CD14-positive monocyte (primary cell): ENCODE results near the gene TEKTIP1. TPM values are rescaled to one million over a fixed set of nuclear protein-coding genes. Genes with fewer than 3 reads are reported as not detected.

ENCODE experiments used
- DNase-seq, 3 donors: peaks; one replicate each; pipeline ENCODE4 v3.0.0-alpha.2; 2011 to 2022
- H2AFZ ChIP-seq: 2 replicates; pipeline ENCODE4 v1.6.0; 2012; ENCODE audit warnings: mild to moderate bottlenecking, low read depth, low read length, inconsistent platforms; ENCODE audit not compliant: insufficient read depth, poor library complexity, severe bottlenecking
- H3K27ac ChIP-seq, 2 donors: 1 replicate in 1 of 2; 2 replicates in 1 of 2; pipeline ENCODE4 v1.5.1; 2012 to 2013; ENCODE audit warnings: low read length in 2 of 2, control low read depth in 1 of 2, inconsistent platforms in 1 of 2, low read depth in 1 of 2, mild to moderate bottlenecking in 1 of 2
- H3K27me3 ChIP-seq, 2 donors: one replicate each; pipeline versions ENCODE4 v1.6.0 to v1.6.1; 2011 to 2013; ENCODE audit warnings: low read length in 2 of 2; ENCODE audit not compliant: control insufficient read depth in 2 of 2, insufficient read depth in 2 of 2
- H3K36me3 ChIP-seq, 2 donors: replicated peaks in 1 of 2; 1 replicate in 1 of 2; 2 replicates in 1 of 2; pipeline versions ENCODE4 v1.5.1 to v1.6.1; 2012 to 2013; ENCODE audit warnings: low read length in 2 of 2, control low read depth in 1 of 2, inconsistent platforms in 1 of 2, mild to moderate bottlenecking in 1 of 2; ENCODE audit not compliant: insufficient read depth in 2 of 2, control insufficient read depth in 1 of 2
- H3K4me1 ChIP-seq, 2 donors: 1 replicate in 1 of 2; 2 replicates in 1 of 2; pipeline versions ENCODE4 v1.5.1 to v1.6.1; 2012 to 2013; ENCODE audit warnings: low read length in 2 of 2, control low read depth in 1 of 2, inconsistent platforms in 1 of 2, mild to moderate bottlenecking in 1 of 2, moderate library complexity in 1 of 2; ENCODE audit not compliant: insufficient read depth in 2 of 2, control insufficient read depth in 1 of 2
- H3K4me2 ChIP-seq: replicated peaks from 2 replicates; pipeline ENCODE3; 2012; ENCODE audit warnings: low read length, moderate library complexity, mild to moderate bottlenecking; ENCODE audit not compliant: poor library complexity, severe bottlenecking; ENCODE audit errors: extremely low read depth
- H3K4me3 ChIP-seq, 3 experiments: fragments of 200-600 bp in 1 of 3; sonication (generic) in 1 of 3; replicated peaks in 1 of 3; 1 replicate in 2 of 3; 2 replicates in 1 of 3; pipeline ENCODE4 v1.5.1; 2011 to 2013; ENCODE audit warnings: low read length in 3 of 3, mild to moderate bottlenecking in 3 of 3, control low read depth in 2 of 3, low read depth in 2 of 3, inconsistent platforms in 1 of 3, moderate library complexity in 1 of 3
- H3K79me2 ChIP-seq: 2 replicates; pipeline ENCODE4 v1.6.0; 2012; ENCODE audit warnings: mild to moderate bottlenecking, control low read depth, inconsistent platforms, low read length, moderate library complexity; ENCODE audit not compliant: insufficient read depth
- H3K9ac ChIP-seq: 2 replicates; pipeline ENCODE4 v1.6.0; 2017; ENCODE audit warnings: low read length, mild to moderate bottlenecking; ENCODE audit not compliant: insufficient read depth, poor library complexity, severe bottlenecking
- H3K9me3 ChIP-seq, 2 donors: replicated peaks in 1 of 2; 1 replicate in 1 of 2; 2 replicates in 1 of 2; pipeline versions ENCODE4 v1.5.1 to v1.6.1; 2012 to 2013; ENCODE audit warnings: low read length in 2 of 2, control low read depth in 1 of 2; ENCODE audit not compliant: control insufficient read depth in 1 of 2, insufficient read depth in 1 of 2
- H4K20me1 ChIP-seq: 2 replicates; pipeline ENCODE4 v1.6.0; 2012; ENCODE audit warnings: mild to moderate bottlenecking, low read length, control low read depth, moderate library complexity; ENCODE audit not compliant: insufficient read depth
- H3K27ac Mint-ChIP-seq, 7 donors: one replicate each; pipeline ENCODE4 v1.8.0; 2020; ENCODE audit warnings: mild to moderate bottlenecking in 7 of 7, mixed read lengths in 7 of 7, moderate library complexity in 6 of 7, inconsistent platforms in 2 of 7
- H3K27me3 Mint-ChIP-seq, 3 donors: one replicate each; pipeline ENCODE4 v1.8.0; 2021 to 2022; ENCODE audit warnings: low read depth in 3 of 3, mild to moderate bottlenecking in 3 of 3, mixed read lengths in 3 of 3, moderate library complexity in 3 of 3, inconsistent platforms in 1 of 3
- H3K36me3 Mint-ChIP-seq, 2 donors: one replicate each; pipeline ENCODE4 v1.8.0; 2020; ENCODE audit warnings: mixed read lengths in 2 of 2, inconsistent platforms in 1 of 2, mild to moderate bottlenecking in 1 of 2
- H3K4me1 Mint-ChIP-seq: one replicate; pipeline ENCODE4 v1.8.0; 2020; ENCODE audit warnings: mild to moderate bottlenecking, mixed read lengths
- H3K4me3 Mint-ChIP-seq, 2 donors: one replicate each; pipeline ENCODE4 v1.8.0; 2020; ENCODE audit warnings: mild to moderate bottlenecking in 2 of 2, mixed read lengths in 2 of 2, moderate library complexity in 1 of 2
- H3K9me3 Mint-ChIP-seq, 7 donors: one replicate each; pipeline ENCODE4 v1.8.0; 2020 to 2022; ENCODE audit warnings: mixed read lengths in 7 of 7, mild to moderate bottlenecking in 6 of 7, moderate library complexity in 6 of 7, inconsistent platforms in 2 of 7
- CTCF ChIP-seq: fragments of 200-600 bp; IDR thresholded peaks from one replicate; pipeline ENCODE4 v1.8.0; 2022; ENCODE audit warnings: antibody characterized with exemption, mild to moderate bottlenecking
- WGBS: methylation state at CpG from one replicate; pipeline ENCODE4 v1.1.5; 2013; ENCODE audit warnings: missing lambda C conversion rate; ENCODE audit not compliant: insufficient coverage; 5-methylcytosine and 5-hydroxymethylcytosine counted together
- intact Hi-C, 2 donors: fragments of 100-400 bp; cut with micrococcal nuclease; formaldehyde crosslinking; loops; one replicate each; pipeline versions ENCODE4 v1.15.0 to v1.15.1; 2023
- polyA plus RNA-seq, 3 donors: library from polyadenylated mRNA; depleted of rRNA in 1 of 3; unstranded in 2 of 3; stranded (reverse) in 1 of 3; fragments of 300-500 nt in 2 of 3; fragments of >200 nt in 1 of 3; fragmentation: Illumina TruSeq in 2 of 3; gene quantifications; 1 replicate in 2 of 3; 2 replicates in 1 of 3; pipeline ENCODE4 v1.2.3, GENCODE V29; 2012 to 2021

Gene TEKTIP1
- polyA plus RNA-seq, 3 donors, result 1.8 TPM; not detected in 2

GRCh38 chr19:3537101-3537437 is 1.9 kb upstream of the TEKTIP1 start:
- H3K36me3 Mint-ChIP-seq, result peaks cover 35 to 60% of the 10 kb centered on the region in 2 donors
- H3K27me3 ChIP-seq, result no peaks in the 10 kb centered on the region
- H3K4me1 Mint-ChIP-seq, result peaks cover 13% of the 10 kb centered on the region
- peaks cover 0 to 5% (median 2%) of the 10 kb centered on the region in 7 donors for H3K9me3 Mint-ChIP-seq
- no peaks in the 10 kb centered on the region for H3K79me2 ChIP-seq
- no peak for DNase-seq
- peaks cover 0 to 5% of the 10 kb centered on the region in 2 donors for H3K4me1 ChIP-seq
- H4K20me1 ChIP-seq, result peaks cover 48% of the 10 kb centered on the region
- no peak overlapping the region for H3K4me2 ChIP-seq
- no peak overlapping the region for H3K4me3 ChIP-seq
- H3K4me3 Mint-ChIP-seq, result no peak overlapping the region
- H3K9me3 ChIP-seq, result no peaks in the 10 kb centered on the region
- TF ChIP-seq CTCF, result no peak
- 48% methylated on average over 12 of the region's 13 CpGs for WGBS
- H3K9ac ChIP-seq, result no peak overlapping the region
- H2AFZ ChIP-seq, result no peak overlapping the region
- H3K36me3 ChIP-seq, result peaks cover 36 to 56% of the 10 kb centered on the region in 2 donors
- H3K27ac ChIP-seq, result peak overlapping the region; percentile 3 to 32
- peaks cover 0 to 1% (median 0%) of the 10 kb centered on the region in 3 donors for H3K27me3 Mint-ChIP-seq
- H3K27ac Mint-ChIP-seq, result no peak overlapping the region
- intact Hi-C loops, result no loop called here

- Mint-ChIP-seq H3K27ac (peak overlapping the region in 6 of 7 donors; percentile 15 to 77 (median 59)), H3K4me3 (no peak overlapping the region), H3K27me3 (peaks cover 0 to 1% (median 0%) of the 10 kb centered on the region in 3 donors), H3K4me1 (peaks cover 13% of the 10 kb centered on the region), H3K9me3 (peaks cover 0 to 5% (median 2%) of the 10 kb centered on the region in 7 donors), H3K36me3 (peaks cover 30 to 57% of the 10 kb centered on the region in 2 donors)
- Histone ChIP-seq H3K79me2 (no peaks in the 10 kb centered on the region), H3K4me3 (no peak overlapping the region), H3K4me2 (no peak overlapping the region), H3K9me3 (no peaks in the 10 kb centered on the region), H2AFZ (no peak overlapping the region), H3K36me3 (peaks cover 34 to 51% of the 10 kb centered on the region in 2 donors), H3K27me3 (no peaks in the 10 kb centered on the region), H3K27ac (peak overlapping the region; percentile 3 to 32), H4K20me1 (peaks cover 50% of the 10 kb centered on the region), H3K9ac (no peak overlapping the region), H3K4me1 (peaks cover 0 to 5% of the 10 kb centered on the region in 2 donors)
- intact Hi-C loops, result no loop called here
- DNase-seq, result peak; percentile 27 to 63 (median 37)
- no peak for TF ChIP-seq CTCF
- WGBS, result 84% methylated on average over 16 of the region's 22 CpGs
Measured at GRCh38 chr19:3537438-3538240, 1.3 kb upstream of the TEKTIP1 start.
